ENCODE results near the gene AMBP.
"Not testable (repeated sequence)": the region's sequence is repeated elsewhere in the genome, so short reads cannot be mapped to it uniquely, and the experiment has no call there.

Gene AMBP

GRCh38 chr9:114086009-114086408 is 7.9 kb upstream of the AMBP start:
- Histone ChIP-seq H3K4me2 (no peak overlapping the region), H3K4me3 (IDR thresholded peaks at IDR 0.05; ENCODE audit: insufficient read depth, low read depth, low read length) (no peak overlapping the region), H2AFZ (ENCODE audit: low read depth) (no peak overlapping the region), H3K27ac (no peak overlapping the region), H3K27me3 (ENCODE audit: insufficient read depth, low read depth) (no peaks in the 10 kb centered on the region), H3K4me1 (ENCODE audit: low read depth, poor library complexity, severe bottlenecking) (no peaks in the 10 kb centered on the region), H3K9ac (no peak overlapping the region), H3K36me3 (ENCODE audit: insufficient read depth) (no peaks in the 10 kb centered on the region), H4K20me1 (ENCODE audit: insufficient read depth) (no peaks in the 10 kb centered on the region), H3K79me2 (ENCODE audit: insufficient read depth, low read depth) (no peaks in the 10 kb centered on the region)
- TF ChIP-seq, protein P1, sequence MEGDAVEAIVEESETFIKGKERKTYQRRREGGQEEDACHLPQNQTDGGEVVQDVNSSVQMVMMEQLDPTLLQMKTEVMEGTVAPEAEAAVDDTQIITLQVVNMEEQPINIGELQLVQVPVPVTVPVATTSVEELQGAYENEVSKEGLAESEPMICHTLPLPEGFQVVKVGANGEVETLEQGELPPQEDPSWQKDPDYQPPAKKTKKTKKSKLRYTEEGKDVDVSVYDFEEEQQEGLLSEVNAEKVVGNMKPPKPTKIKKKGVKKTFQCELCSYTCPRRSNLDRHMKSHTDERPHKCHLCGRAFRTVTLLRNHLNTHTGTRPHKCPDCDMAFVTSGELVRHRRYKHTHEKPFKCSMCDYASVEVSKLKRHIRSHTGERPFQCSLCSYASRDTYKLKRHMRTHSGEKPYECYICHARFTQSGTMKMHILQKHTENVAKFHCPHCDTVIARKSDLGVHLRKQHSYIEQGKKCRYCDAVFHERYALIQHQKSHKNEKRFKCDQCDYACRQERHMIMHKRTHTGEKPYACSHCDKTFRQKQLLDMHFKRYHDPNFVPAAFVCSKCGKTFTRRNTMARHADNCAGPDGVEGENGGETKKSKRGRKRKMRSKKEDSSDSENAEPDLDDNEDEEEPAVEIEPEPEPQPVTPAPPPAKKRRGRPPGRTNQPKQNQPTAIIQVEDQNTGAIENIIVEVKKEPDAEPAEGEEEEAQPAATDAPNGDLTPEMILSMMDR (conservative IDR thresholded peaks at IDR 0.05; ENCODE audit: low read depth, low read length), result no peak

DNA sequence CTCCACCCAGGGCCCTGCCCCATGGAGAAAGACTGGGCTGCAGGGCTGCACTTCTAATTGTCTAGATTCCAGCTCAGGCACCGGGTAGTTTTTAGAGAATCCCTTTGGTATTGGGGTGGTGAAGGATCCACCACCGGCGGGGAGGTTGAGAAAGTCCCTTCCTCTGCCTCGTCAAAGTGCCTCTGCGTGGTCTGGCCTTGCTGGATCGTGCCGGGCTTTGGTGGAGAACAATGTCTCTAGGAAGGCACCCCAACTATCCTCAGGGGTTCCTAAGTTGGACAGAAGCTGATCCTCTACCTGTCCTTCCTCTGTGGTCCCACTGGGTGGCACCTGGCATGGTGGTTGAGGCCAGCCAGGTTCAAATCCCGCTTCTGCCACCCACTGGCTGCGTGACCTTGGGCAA is 7.3 kb upstream of the AMBP start:
- Histone ChIP-seq H4K20me1 (ENCODE audit: insufficient read depth) (no peaks in the 10 kb centered on the region), H2AFZ (ENCODE audit: low read depth) (no peak overlapping the region), H3K27ac (no peak overlapping the region), H3K79me2 (ENCODE audit: insufficient read depth, low read depth) (no peaks in the 10 kb centered on the region), H3K4me2 (no peak overlapping the region), H3K27me3 (ENCODE audit: insufficient read depth, low read depth) (no peaks in the 10 kb centered on the region), H3K4me1 (ENCODE audit: low read depth, poor library complexity, severe bottlenecking) (no peaks in the 10 kb centered on the region), H3K9ac (no peak overlapping the region), H3K4me3 (IDR thresholded peaks at IDR 0.05; ENCODE audit: insufficient read depth, low read depth, low read length) (no peak overlapping the region), H3K36me3 (ENCODE audit: insufficient read depth) (no peaks in the 10 kb centered on the region)
- TF ChIP-seq, protein P1 (conservative IDR thresholded peaks at IDR 0.05; ENCODE audit: low read depth, low read length), result no peak

- Histone ChIP-seq H3K4me1 (ENCODE audit: low read depth, poor library complexity, severe bottlenecking) (no peaks in the 10 kb centered on the region), H3K79me2 (ENCODE audit: insufficient read depth, low read depth) (no peaks in the 10 kb centered on the region), H3K36me3 (ENCODE audit: insufficient read depth) (no peaks in the 10 kb centered on the region), H2AFZ (ENCODE audit: low read depth) (no peak overlapping the region), H3K27ac (no peak overlapping the region), H3K9ac (no peak overlapping the region), H3K27me3 (ENCODE audit: insufficient read depth, low read depth) (no peaks in the 10 kb centered on the region), H3K4me2 (no peak overlapping the region), H4K20me1 (ENCODE audit: insufficient read depth) (no peaks in the 10 kb centered on the region), H3K4me3 (IDR thresholded peaks at IDR 0.05; ENCODE audit: insufficient read depth, low read depth, low read length) (no peak overlapping the region)
- TF ChIP-seq, protein P1 (conservative IDR thresholded peaks at IDR 0.05; ENCODE audit: low read depth, low read length), result no peak
Observed at GRCh38 chr9:114084282-114085073, 6.4 kb upstream of the AMBP start.

DNA sequence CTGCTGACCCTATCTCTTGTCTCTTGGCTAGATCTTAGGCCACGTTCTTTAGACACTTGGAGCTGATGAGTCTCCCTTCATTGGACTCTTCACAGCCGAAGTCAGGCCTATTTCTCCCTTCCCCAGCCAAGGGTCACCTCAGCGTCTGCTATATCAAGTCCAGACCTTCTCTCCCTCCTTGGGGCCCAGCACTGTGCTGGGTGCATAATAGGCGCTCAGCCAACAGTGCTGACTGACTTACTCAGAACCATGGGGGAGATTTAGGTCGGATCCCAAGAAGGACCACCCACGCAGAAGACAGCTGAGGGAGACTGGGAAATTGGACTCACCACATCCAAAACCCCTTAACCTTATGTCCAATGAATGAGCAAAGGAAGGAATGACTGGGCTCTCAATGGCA is 5.6 kb upstream of the AMBP start:
- Histone ChIP-seq H3K4me1 (ENCODE audit: low read depth, poor library complexity, severe bottlenecking) (no peaks in the 10 kb centered on the region), H3K27me3 (ENCODE audit: insufficient read depth, low read depth) (no peaks in the 10 kb centered on the region)

DNA sequence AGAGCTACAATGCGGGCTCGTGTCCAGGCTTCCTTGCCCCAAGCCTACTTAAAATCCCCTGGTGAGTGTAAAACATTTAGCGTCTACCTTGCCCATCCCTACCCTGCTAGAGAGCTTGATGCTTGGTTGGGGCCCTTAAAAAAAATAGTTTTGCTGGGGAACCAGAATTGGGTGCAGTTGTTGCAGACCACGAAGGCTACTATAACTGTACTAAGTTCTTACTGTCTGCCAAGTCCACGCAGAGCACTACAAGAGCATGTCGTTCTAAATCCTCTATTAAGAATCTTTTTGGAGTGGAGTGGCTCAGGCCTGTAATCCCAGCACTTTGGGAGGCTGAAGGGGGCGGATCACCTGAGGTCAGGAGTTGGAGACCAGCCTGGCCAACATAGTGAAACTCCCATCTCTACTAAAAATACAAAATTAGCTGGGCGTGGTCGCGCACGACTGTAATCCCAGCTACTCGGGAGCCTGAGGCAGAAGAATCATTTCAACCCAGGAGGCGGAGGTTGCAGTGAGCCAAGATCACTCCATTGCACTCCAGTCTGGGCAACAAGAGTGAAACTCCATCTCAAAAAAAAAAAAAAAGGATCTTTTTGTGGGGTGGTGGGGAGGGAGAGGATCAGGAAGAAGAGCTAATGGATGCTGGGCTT is 4.8 kb upstream of the AMBP start:
- not testable (repeated sequence) for H3K27ac ChIP-seq; H3K4me2 ChIP-seq; H3K27me3 ChIP-seq (ENCODE audit: insufficient read depth, low read depth); H3K9ac ChIP-seq; H3K4me3 ChIP-seq (IDR thresholded peaks at IDR 0.05; ENCODE audit: insufficient read depth, low read depth, low read length); H3K36me3 ChIP-seq (ENCODE audit: insufficient read depth); H3K79me2 ChIP-seq (ENCODE audit: insufficient read depth, low read depth); H4K20me1 ChIP-seq (ENCODE audit: insufficient read depth); H3K4me1 ChIP-seq (ENCODE audit: low read depth, poor library complexity, severe bottlenecking)
- H2AFZ ChIP-seq (ENCODE audit: low read depth), result peak overlapping the region; percentile 6; the same call in 1 of the 2 replicates

More for the DNA sequence above, 5.6 kb upstream of the AMBP start:
- H3K4me3 ChIP-seq (IDR thresholded peaks at IDR 0.05; ENCODE audit: insufficient read depth, low read depth, low read length), result no peak overlapping the region
- TF ChIP-seq, protein P1 (conservative IDR thresholded peaks at IDR 0.05; ENCODE audit: low read depth, low read length), result no peak
- no peak overlapping the region for H3K4me2 ChIP-seq
- no peaks in the 10 kb centered on the region for H3K36me3 ChIP-seq (ENCODE audit: insufficient read depth)
- H3K79me2 ChIP-seq (ENCODE audit: insufficient read depth, low read depth), result no peaks in the 10 kb centered on the region
- H3K9ac ChIP-seq, result no peak overlapping the region
- no peaks in the 10 kb centered on the region for H4K20me1 ChIP-seq (ENCODE audit: insufficient read depth)
- H2AFZ ChIP-seq (ENCODE audit: low read depth), result no peak overlapping the region
- H3K27ac ChIP-seq, result no peak overlapping the region

Data from KMS-11 (cell line).